IMR-90 (cell line): ENCODE measurements around the gene CASP7. TPM values are rescaled to one million over a fixed set of nuclear protein-coding genes. Genes with fewer than 3 reads are reported as not detected.

Experiments used
- ATAC-seq: fragments of 200-7000 bp; cut with Tn5 transposase; 2 replicates; pipeline ENCODE4 v1.9.1; 2020; ENCODE audit warnings: low read depth, mild to moderate bottlenecking, moderate library complexity
- BruUV-seq: library from RNA; stranded (reverse); fragments of 400-500 nt; replicated peaks from 2 replicates; lab custom pipeline; 2021; lab: Mats Ljungman, UMichigan
- CTCF ChIA-PET: fragments of 300-600 bp; formaldehyde crosslinking; extraction: SDS; loops from one replicate; lab custom pipeline; 2021; ENCODE audit warnings: antibody characterized with exemption; lab: Yijun Ruan, JAX
- POLR2A ChIA-PET: fragments of 300-600 bp; sonication (Branson Sonifier 250); formaldehyde crosslinking; loops from one replicate; lab custom pipeline; 2022; ENCODE audit warnings: antibody characterized with exemption; ENCODE audit not compliant: unreplicated experiment; lab: Charles Lee
- DNase-seq: peaks from one replicate; pipeline ENCODE4 v3.0.0; 2013
- H2AFZ ChIP-seq: replicated peaks from 2 replicates; pipeline ENCODE3; 2013; ENCODE audit warnings: low read length, mild to moderate bottlenecking; ENCODE audit not compliant: poor library complexity
- H2AK5ac ChIP-seq: 2 replicates; pipeline ENCODE4 v1.6.1; 2013; ENCODE audit warnings: low read depth, low read length, inconsistent platforms
- H2AK9ac ChIP-seq: replicated peaks from 2 replicates; pipeline ENCODE3; 2013; ENCODE audit warnings: mild to moderate bottlenecking, low read depth, low read length, moderate library complexity; ENCODE audit not compliant: poor library complexity
- H2BK120ac ChIP-seq: 2 replicates; pipeline ENCODE4 v1.6.1; 2013; ENCODE audit warnings: low read depth, low read length, inconsistent platforms
- H2BK15ac ChIP-seq: 3 replicates; pipeline ENCODE4 v1.6.1; 2013; ENCODE audit warnings: low read depth, low read length, inconsistent platforms
- H2BK20ac ChIP-seq: 2 replicates; pipeline ENCODE4 v1.6.1; 2013; ENCODE audit warnings: low read depth, mild to moderate bottlenecking, inconsistent platforms, low read length, moderate library complexity
- H2BK5ac ChIP-seq: 2 replicates; pipeline ENCODE4 v1.6.1; 2013; ENCODE audit warnings: mild to moderate bottlenecking, low read depth, low read length, inconsistent platforms; ENCODE audit not compliant: poor library complexity, severe bottlenecking
- H3K14ac ChIP-seq: replicated peaks from 2 replicates; pipeline ENCODE4 v1.6.1; 2013; ENCODE audit warnings: low read depth, low read length, inconsistent platforms
- H3K18ac ChIP-seq: 2 replicates; pipeline ENCODE4 v1.6.1; 2013; ENCODE audit warnings: low read depth, low read length, control low read depth
- H3K23ac ChIP-seq: 2 replicates; pipeline ENCODE4 v1.6.1; 2013; ENCODE audit warnings: low read depth, low read length, inconsistent platforms
- H3K27ac ChIP-seq: 2 replicates; pipeline ENCODE4 v1.5.1; 2013; ENCODE audit warnings: mild to moderate bottlenecking, control low read depth, low read length; ENCODE audit not compliant: insufficient read depth
- H3K27me3 ChIP-seq: 2 replicates; pipeline ENCODE4 v1.6.1; 2013; ENCODE audit warnings: low read length; ENCODE audit not compliant: control insufficient read depth, insufficient read depth
- H3K36me3 ChIP-seq: 2 replicates; pipeline ENCODE4 v1.6.1; 2013; ENCODE audit warnings: low read length, mixed read lengths; ENCODE audit not compliant: control insufficient read depth, insufficient read depth
- H3K4ac ChIP-seq: 2 replicates; pipeline ENCODE4 v1.6.1; 2013; ENCODE audit warnings: low read depth, low read length, inconsistent platforms
- H3K4me1 ChIP-seq: 2 replicates; pipeline ENCODE4 v1.6.1; 2013; ENCODE audit warnings: low read length, mixed read lengths; ENCODE audit not compliant: control insufficient read depth, insufficient read depth
- H3K4me2 ChIP-seq: 2 replicates; pipeline ENCODE4 v1.6.1; 2013; ENCODE audit warnings: low read depth, mild to moderate bottlenecking, control low read depth, low read length, moderate library complexity
- H3K4me3 ChIP-seq: 2 replicates; pipeline ENCODE4 v1.5.1; 2013; ENCODE audit warnings: low read depth, mild to moderate bottlenecking, control low read depth, low read length, moderate library complexity; ENCODE audit not compliant: insufficient read depth
- H3K56ac ChIP-seq: 2 replicates; pipeline ENCODE4 v1.6.1; 2013; ENCODE audit warnings: low read length, inconsistent platforms; ENCODE audit not compliant: insufficient read depth; ENCODE audit errors: extremely low read depth
- H3K79me1 ChIP-seq, 2 experiments: 2 replicates each; pipeline ENCODE4 v1.6.1; 2013; ENCODE audit warnings: low read length in 2 of 2, inconsistent platforms in 1 of 2, low read depth in 1 of 2
- H3K9ac ChIP-seq: 2 replicates; pipeline ENCODE4 v1.6.1; 2013; ENCODE audit warnings: low read depth, low read length, control low read depth
- H3K9me1 ChIP-seq: 2 replicates; pipeline ENCODE4 v1.6.1; 2013; ENCODE audit warnings: low read length, inconsistent platforms; ENCODE audit not compliant: insufficient read depth
- H3K9me3 ChIP-seq: 2 replicates; pipeline ENCODE4 v1.6.1; 2013; ENCODE audit warnings: low read length; ENCODE audit not compliant: control insufficient read depth, insufficient read depth
- H4K20me1 ChIP-seq: 2 replicates; pipeline ENCODE4 v1.6.1; 2013; ENCODE audit warnings: low read length, inconsistent platforms; ENCODE audit not compliant: insufficient read depth
- H4K5ac ChIP-seq: 2 replicates; pipeline ENCODE4 v1.6.1; 2013; ENCODE audit warnings: mild to moderate bottlenecking, low read depth, low read length, control low read depth
- H4K8ac ChIP-seq, 2 experiments: 2 replicates each; pipeline ENCODE4 v1.6.1; 2013; ENCODE audit warnings: low read depth in 2 of 2, low read length in 2 of 2, control low read depth in 1 of 2, inconsistent platforms in 1 of 2
- H4K91ac ChIP-seq: 2 replicates; pipeline ENCODE4 v1.6.1; 2013; ENCODE audit warnings: low read depth, low read length, inconsistent platforms; ENCODE audit not compliant: insufficient read depth
- BHLHE40 ChIP-seq: fragments of 150-350 bp; IDR thresholded peaks from 2 replicates; pipeline ENCODE4 v1.6.1; 2016; ENCODE audit warnings: mild to moderate bottlenecking, low read depth, low read length
- NFE2L2 ChIP-seq: fragments of 150-350 bp; IDR thresholded peaks from 2 replicates; pipeline ENCODE4 v1.6.1; 2016; ENCODE audit warnings: low read depth, mild to moderate bottlenecking, low read length
- SMC3 ChIP-seq: fragments of 150-350 bp; IDR thresholded peaks from 2 replicates; pipeline ENCODE4 v1.6.1; 2016; ENCODE audit warnings: low read depth, mild to moderate bottlenecking, antibody characterized with exemption, low read length, moderate library complexity
- dilution Hi-C: fragments of 300-500 bp; cut with HindIII; formaldehyde crosslinking; loops from one replicate; pipeline ENCODE4 v1.14.3; 2018; ENCODE audit warnings: low sequenced_read_pairs; ENCODE audit not compliant: unreplicated experiment
- in situ Hi-C: fragments of 300-500 bp; cut with MboI; formaldehyde crosslinking; loops from 3 replicates; pipeline ENCODE4 v1.14.3; 2019; ENCODE audit warnings: low sequenced_read_pairs, inconsistent platforms, mixed read lengths
- intact Hi-C: fragments of 100-400 bp; cut with micrococcal nuclease; formaldehyde crosslinking; loops from 2 replicates; pipeline ENCODE4 v1.10.0; 2022
- polyA plus RNA-seq, 3 experiments: library from polyadenylated mRNA; depleted of rRNA; stranded (reverse); fragments of >200 nt; gene quantifications; 2 replicates each; pipeline ENCODE4 v1.2.3, GENCODE V29; 2012; ENCODE audit warnings: low replicate concordance in 1 of 3
- total RNA-seq: library from RNA; depleted of rRNA; stranded (reverse); fragments of >200 nt; gene quantifications from 2 replicates; pipeline ENCODE4 v1.2.3, GENCODE V29; 2012
- TF ChIP-seq, protein P1 (sequence below): conservative IDR thresholded peaks from 2 replicates; pipeline ENCODE4 v1.5.1; 2012; ENCODE audit warnings: mild to moderate bottlenecking, low read depth, low read length, improper control_type of control experiment

Gene CASP7
- total and polyA plus RNA-seq, 2 of the 4 experiments (the other 2 are of a cell fraction), result 15.1 to 16.7 TPM

GRCh38 chr10:113743594-113743993 is 63.9 kb downstream of the CASP7 start:
- no peak overlapping the region for H2AK5ac ChIP-seq
- no peak overlapping the region for H3K4me3 ChIP-seq
- H3K36me3 ChIP-seq, result no peaks in the 10 kb centered on the region
- H3K4ac ChIP-seq, result no peak overlapping the region
- no peaks in the 10 kb centered on the region for H4K20me1 ChIP-seq
- no peaks in the 10 kb centered on the region for H3K9me1 ChIP-seq
- H4K5ac ChIP-seq, result no peak overlapping the region
- intact Hi-C loops, result no loop called here
- in situ Hi-C loops, result no loop called here
- no peak overlapping the region for H2BK15ac ChIP-seq
- H2AK9ac ChIP-seq, result no peak overlapping the region
- H3K79me1 ChIP-seq, result no peaks in the 10 kb centered on the region
- DNase-seq, result no peak
- no peak overlapping the region for H3K18ac ChIP-seq
- no peak overlapping the region for H3K27ac ChIP-seq
- no peak overlapping the region for H2BK120ac ChIP-seq
- CTCF ChIA-PET, result no interaction called here
- no peaks in the 10 kb centered on the region for H3K4me1 ChIP-seq
- dilution Hi-C loops, result no loop called here
- ATAC-seq, result no peak
- POLR2A ChIA-PET, result no interaction called here
- peak; percentile 35; the same call in 1 of the 2 replicates for TF ChIP-seq NFE2L2
- TF ChIP-seq, protein P1, sequence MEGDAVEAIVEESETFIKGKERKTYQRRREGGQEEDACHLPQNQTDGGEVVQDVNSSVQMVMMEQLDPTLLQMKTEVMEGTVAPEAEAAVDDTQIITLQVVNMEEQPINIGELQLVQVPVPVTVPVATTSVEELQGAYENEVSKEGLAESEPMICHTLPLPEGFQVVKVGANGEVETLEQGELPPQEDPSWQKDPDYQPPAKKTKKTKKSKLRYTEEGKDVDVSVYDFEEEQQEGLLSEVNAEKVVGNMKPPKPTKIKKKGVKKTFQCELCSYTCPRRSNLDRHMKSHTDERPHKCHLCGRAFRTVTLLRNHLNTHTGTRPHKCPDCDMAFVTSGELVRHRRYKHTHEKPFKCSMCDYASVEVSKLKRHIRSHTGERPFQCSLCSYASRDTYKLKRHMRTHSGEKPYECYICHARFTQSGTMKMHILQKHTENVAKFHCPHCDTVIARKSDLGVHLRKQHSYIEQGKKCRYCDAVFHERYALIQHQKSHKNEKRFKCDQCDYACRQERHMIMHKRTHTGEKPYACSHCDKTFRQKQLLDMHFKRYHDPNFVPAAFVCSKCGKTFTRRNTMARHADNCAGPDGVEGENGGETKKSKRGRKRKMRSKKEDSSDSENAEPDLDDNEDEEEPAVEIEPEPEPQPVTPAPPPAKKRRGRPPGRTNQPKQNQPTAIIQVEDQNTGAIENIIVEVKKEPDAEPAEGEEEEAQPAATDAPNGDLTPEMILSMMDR, result no peak
- no peak for TF ChIP-seq BHLHE40
- TF ChIP-seq SMC3, result no peak
- no peak overlapping the region for H3K23ac ChIP-seq
- H3K27me3 ChIP-seq, result peaks cover 1% of the 10 kb centered on the region; the same call in 1 of the 2 replicates
- H2AFZ ChIP-seq, result no peak overlapping the region
- no peak overlapping the region for H3K14ac ChIP-seq
- H2BK20ac ChIP-seq, result no peak overlapping the region
- no peak overlapping the region for H3K4me2 ChIP-seq
- H3K9me3 ChIP-seq, result no peaks in the 10 kb centered on the region
- BruUV-seq, result no TSS peak
- H4K91ac ChIP-seq, result no peak overlapping the region
- H3K9ac ChIP-seq, result no peak overlapping the region
- no peak overlapping the region for H2BK5ac ChIP-seq
- H4K8ac ChIP-seq, result no peak overlapping the region
- no peak overlapping the region for H3K56ac ChIP-seq
